IMR-90 (cell line): ENCODE data around the gene LHPP. TPM values are rescaled to one million over a fixed set of nuclear protein-coding genes. Genes with fewer than 3 reads are reported as not detected.

Source experiments
- ATAC-seq: fragments of 200-7000 bp; cut with Tn5 transposase; 2 replicates; pipeline ENCODE4 v1.9.1; 2020; ENCODE audit warnings: low read depth, mild to moderate bottlenecking, moderate library complexity
- BruUV-seq: library from RNA; stranded (reverse); fragments of 400-500 nt; replicated peaks from 2 replicates; lab custom pipeline; 2021; lab: Mats Ljungman, UMichigan
- CTCF ChIA-PET: fragments of 300-600 bp; formaldehyde crosslinking; extraction: SDS; loops from one replicate; lab custom pipeline; 2021; ENCODE audit warnings: antibody characterized with exemption; lab: Yijun Ruan, JAX
- POLR2A ChIA-PET: fragments of 300-600 bp; sonication (Branson Sonifier 250); formaldehyde crosslinking; loops from one replicate; lab custom pipeline; 2022; ENCODE audit warnings: antibody characterized with exemption; ENCODE audit not compliant: unreplicated experiment; lab: Charles Lee
- DNase-seq: peaks from one replicate; pipeline ENCODE4 v3.0.0; 2013
- H2AFZ ChIP-seq: replicated peaks from 2 replicates; pipeline ENCODE3; 2013; ENCODE audit warnings: low read length, mild to moderate bottlenecking; ENCODE audit not compliant: poor library complexity
- H2AK5ac ChIP-seq: 2 replicates; pipeline ENCODE4 v1.6.1; 2013; ENCODE audit warnings: low read depth, low read length, inconsistent platforms
- H2AK9ac ChIP-seq: replicated peaks from 2 replicates; pipeline ENCODE3; 2013; ENCODE audit warnings: mild to moderate bottlenecking, low read depth, low read length, moderate library complexity; ENCODE audit not compliant: poor library complexity
- H2BK120ac ChIP-seq: 2 replicates; pipeline ENCODE4 v1.6.1; 2013; ENCODE audit warnings: low read depth, low read length, inconsistent platforms
- H2BK15ac ChIP-seq: 3 replicates; pipeline ENCODE4 v1.6.1; 2013; ENCODE audit warnings: low read depth, low read length, inconsistent platforms
- H2BK20ac ChIP-seq: 2 replicates; pipeline ENCODE4 v1.6.1; 2013; ENCODE audit warnings: low read depth, mild to moderate bottlenecking, inconsistent platforms, low read length, moderate library complexity
- H2BK5ac ChIP-seq: 2 replicates; pipeline ENCODE4 v1.6.1; 2013; ENCODE audit warnings: mild to moderate bottlenecking, low read depth, low read length, inconsistent platforms; ENCODE audit not compliant: poor library complexity, severe bottlenecking
- H3K14ac ChIP-seq: replicated peaks from 2 replicates; pipeline ENCODE4 v1.6.1; 2013; ENCODE audit warnings: low read depth, low read length, inconsistent platforms
- H3K18ac ChIP-seq: 2 replicates; pipeline ENCODE4 v1.6.1; 2013; ENCODE audit warnings: low read depth, low read length, control low read depth
- H3K23ac ChIP-seq: 2 replicates; pipeline ENCODE4 v1.6.1; 2013; ENCODE audit warnings: low read depth, low read length, inconsistent platforms
- H3K27ac ChIP-seq: 2 replicates; pipeline ENCODE4 v1.5.1; 2013; ENCODE audit warnings: mild to moderate bottlenecking, control low read depth, low read length; ENCODE audit not compliant: insufficient read depth
- H3K27me3 ChIP-seq: 2 replicates; pipeline ENCODE4 v1.6.1; 2013; ENCODE audit warnings: low read length; ENCODE audit not compliant: control insufficient read depth, insufficient read depth
- H3K36me3 ChIP-seq: 2 replicates; pipeline ENCODE4 v1.6.1; 2013; ENCODE audit warnings: low read length, mixed read lengths; ENCODE audit not compliant: control insufficient read depth, insufficient read depth
- H3K4ac ChIP-seq: 2 replicates; pipeline ENCODE4 v1.6.1; 2013; ENCODE audit warnings: low read depth, low read length, inconsistent platforms
- H3K4me1 ChIP-seq: 2 replicates; pipeline ENCODE4 v1.6.1; 2013; ENCODE audit warnings: low read length, mixed read lengths; ENCODE audit not compliant: control insufficient read depth, insufficient read depth
- H3K4me2 ChIP-seq: 2 replicates; pipeline ENCODE4 v1.6.1; 2013; ENCODE audit warnings: low read depth, mild to moderate bottlenecking, control low read depth, low read length, moderate library complexity
- H3K4me3 ChIP-seq: 2 replicates; pipeline ENCODE4 v1.5.1; 2013; ENCODE audit warnings: low read depth, mild to moderate bottlenecking, control low read depth, low read length, moderate library complexity; ENCODE audit not compliant: insufficient read depth
- H3K56ac ChIP-seq: 2 replicates; pipeline ENCODE4 v1.6.1; 2013; ENCODE audit warnings: low read length, inconsistent platforms; ENCODE audit not compliant: insufficient read depth; ENCODE audit errors: extremely low read depth
- H3K79me1 ChIP-seq, 2 experiments: 2 replicates each; pipeline ENCODE4 v1.6.1; 2013; ENCODE audit warnings: low read length in 2 of 2, inconsistent platforms in 1 of 2, low read depth in 1 of 2
- H3K9ac ChIP-seq: 2 replicates; pipeline ENCODE4 v1.6.1; 2013; ENCODE audit warnings: low read depth, low read length, control low read depth
- H3K9me1 ChIP-seq: 2 replicates; pipeline ENCODE4 v1.6.1; 2013; ENCODE audit warnings: low read length, inconsistent platforms; ENCODE audit not compliant: insufficient read depth
- H3K9me3 ChIP-seq: 2 replicates; pipeline ENCODE4 v1.6.1; 2013; ENCODE audit warnings: low read length; ENCODE audit not compliant: control insufficient read depth, insufficient read depth
- H4K20me1 ChIP-seq: 2 replicates; pipeline ENCODE4 v1.6.1; 2013; ENCODE audit warnings: low read length, inconsistent platforms; ENCODE audit not compliant: insufficient read depth
- H4K5ac ChIP-seq: 2 replicates; pipeline ENCODE4 v1.6.1; 2013; ENCODE audit warnings: mild to moderate bottlenecking, low read depth, low read length, control low read depth
- H4K8ac ChIP-seq, 2 experiments: 2 replicates each; pipeline ENCODE4 v1.6.1; 2013; ENCODE audit warnings: low read depth in 2 of 2, low read length in 2 of 2, control low read depth in 1 of 2, inconsistent platforms in 1 of 2
- H4K91ac ChIP-seq: 2 replicates; pipeline ENCODE4 v1.6.1; 2013; ENCODE audit warnings: low read depth, low read length, inconsistent platforms; ENCODE audit not compliant: insufficient read depth
- BHLHE40 ChIP-seq: fragments of 150-350 bp; IDR thresholded peaks from 2 replicates; pipeline ENCODE4 v1.6.1; 2016; ENCODE audit warnings: mild to moderate bottlenecking, low read depth, low read length
- CEBPB ChIP-seq: IDR thresholded peaks from 2 replicates; pipeline ENCODE4 v1.6.1; 2012; ENCODE audit warnings: low read depth, low read length, improper control_type of control experiment
- CHD1 ChIP-seq: IDR thresholded peaks from 2 replicates; pipeline ENCODE4 v1.6.1; 2012; ENCODE audit warnings: low read depth, low read length, improper control_type of control experiment
- CTCF ChIP-seq: conservative IDR thresholded peaks from 2 replicates; pipeline ENCODE4 v1.5.1; 2012; ENCODE audit warnings: mild to moderate bottlenecking, low read depth, low read length, improper control_type of control experiment
- ELK1 ChIP-seq: fragments of 150-350 bp; IDR thresholded peaks from 2 replicates; pipeline ENCODE4 v1.6.1; 2016; ENCODE audit warnings: low read depth, mild to moderate bottlenecking, low read length, moderate library complexity, borderline replicate concordance
- FOS ChIP-seq: fragments of 150-350 bp; IDR thresholded peaks from 2 replicates; pipeline ENCODE4 v1.6.1; 2016; ENCODE audit warnings: low read depth, low read length
- MAZ ChIP-seq: IDR thresholded peaks from 2 replicates; pipeline ENCODE4 v1.6.1; 2012; ENCODE audit warnings: low read depth, mild to moderate bottlenecking, low read length, improper control_type of control experiment, moderate library complexity, borderline replicate concordance
- RAD21 ChIP-seq: IDR thresholded peaks from 2 replicates; pipeline ENCODE4 v1.6.1; 2012; ENCODE audit warnings: low read length, improper control_type of control experiment
- RCOR1 ChIP-seq: IDR thresholded peaks from 2 replicates; pipeline ENCODE4 v1.6.1; 2012; ENCODE audit warnings: mild to moderate bottlenecking, low read length, improper control_type of control experiment; ENCODE audit not compliant: insufficient replicate concordance
- WGBS, 2 experiments: methylation state at CpG; one replicate each; pipeline versions ENCODE4 v1.1.5 to v1.1.7; 2013; ENCODE audit warnings: missing lambda C conversion rate in 2 of 2; ENCODE audit not compliant: insufficient read length in 1 of 2; ENCODE audit errors: extremely low coverage in 2 of 2; 5-methylcytosine and 5-hydroxymethylcytosine counted together
- dilution Hi-C: fragments of 300-500 bp; cut with HindIII; formaldehyde crosslinking; loops from one replicate; pipeline ENCODE4 v1.14.3; 2018; ENCODE audit warnings: low sequenced_read_pairs; ENCODE audit not compliant: unreplicated experiment
- in situ Hi-C: fragments of 300-500 bp; cut with MboI; formaldehyde crosslinking; loops from 3 replicates; pipeline ENCODE4 v1.14.3; 2019; ENCODE audit warnings: low sequenced_read_pairs, inconsistent platforms, mixed read lengths
- intact Hi-C: fragments of 100-400 bp; cut with micrococcal nuclease; formaldehyde crosslinking; loops from 2 replicates; pipeline ENCODE4 v1.10.0; 2022
- polyA plus RNA-seq, 3 experiments: library from polyadenylated mRNA; depleted of rRNA; stranded (reverse); fragments of >200 nt; gene quantifications; 2 replicates each; pipeline ENCODE4 v1.2.3, GENCODE V29; 2012; ENCODE audit warnings: low replicate concordance in 1 of 3
- total RNA-seq: library from RNA; depleted of rRNA; stranded (reverse); fragments of >200 nt; gene quantifications from 2 replicates; pipeline ENCODE4 v1.2.3, GENCODE V29; 2012

LHPP gene
- total and polyA plus RNA-seq, 2 of the 4 experiments (the other 2 are of a cell fraction), result 2.7 to 8.3 TPM

GRCh38 chr10:124589491-124590041 is 127.9 kb downstream of the LHPP start:
- H3K23ac ChIP-seq, result no peak overlapping the region
- DNase-seq (no peak), ATAC-seq (no peak)
- no peaks in the 10 kb centered on the region for H4K20me1 ChIP-seq
- H3K4ac ChIP-seq, result no peak overlapping the region
- H2BK120ac ChIP-seq, result no peak overlapping the region
- H3K9me3 ChIP-seq, result peaks cover 12% of the 10 kb centered on the region
- no peaks in the 10 kb centered on the region for H3K9me1 ChIP-seq
- TF ChIP-seq BHLHE40 (no peak), RCOR1 (no peak), CHD1 (no peak), RAD21 (no peak), FOS (no peak), CEBPB (no peak), CTCF (no peak), MAZ (no peak), ELK1 (no peak)
- H2AK9ac ChIP-seq, result no peak overlapping the region
- H3K27me3 ChIP-seq, result peaks cover 5% of the 10 kb centered on the region; the same call in 1 of the 2 replicates
- no peak overlapping the region for H3K9ac ChIP-seq
- CTCF ChIA-PET, result no interaction called here
- no peaks in the 10 kb centered on the region for H3K79me1 ChIP-seq
- no peaks in the 10 kb centered on the region for H3K4me1 ChIP-seq
- H4K91ac ChIP-seq, result no peak overlapping the region
- no peak overlapping the region for H3K27ac ChIP-seq
- no peak overlapping the region for H2BK20ac ChIP-seq
- H2AFZ ChIP-seq, result no peak overlapping the region
- BruUV-seq, result no TSS peak
- no peak overlapping the region for H2AK5ac ChIP-seq
- H3K56ac ChIP-seq, result no peak overlapping the region
- no peak overlapping the region for H3K14ac ChIP-seq
- intact Hi-C loops (no loop called here), in situ Hi-C loops (no loop called here), dilution Hi-C loops (no loop called here)
- no peak overlapping the region for H2BK15ac ChIP-seq
- no peak overlapping the region for H2BK5ac ChIP-seq
- no peak overlapping the region for H3K18ac ChIP-seq
- 53% methylated on average over 3 of the region's 24 CpGs; no CpG with 5 or more reads in 1 of the 2 experiments for WGBS, 2 experiments
- no peak overlapping the region for H4K5ac ChIP-seq
- POLR2A ChIA-PET, result no interaction called here
- H3K4me3 ChIP-seq, result no peak overlapping the region
- H3K36me3 ChIP-seq, result no peaks in the 10 kb centered on the region
- no peak overlapping the region for H4K8ac ChIP-seq
- no peak overlapping the region for H3K4me2 ChIP-seq
